CD4-positive, alpha-beta T cell treated with Interleukin-10 for 1 hour (primary cell): ENCODE results near the gene HLCS.
"Not testable (repeated sequence)": the region's sequence is repeated elsewhere in the genome, so short reads cannot be mapped to it uniquely, and the experiment has no call there.

Experiments
- DNase-seq: peaks from one replicate; pipeline ENCODE4 v3.0.0-alpha.2; 2020

Gene HLCS

DNA sequence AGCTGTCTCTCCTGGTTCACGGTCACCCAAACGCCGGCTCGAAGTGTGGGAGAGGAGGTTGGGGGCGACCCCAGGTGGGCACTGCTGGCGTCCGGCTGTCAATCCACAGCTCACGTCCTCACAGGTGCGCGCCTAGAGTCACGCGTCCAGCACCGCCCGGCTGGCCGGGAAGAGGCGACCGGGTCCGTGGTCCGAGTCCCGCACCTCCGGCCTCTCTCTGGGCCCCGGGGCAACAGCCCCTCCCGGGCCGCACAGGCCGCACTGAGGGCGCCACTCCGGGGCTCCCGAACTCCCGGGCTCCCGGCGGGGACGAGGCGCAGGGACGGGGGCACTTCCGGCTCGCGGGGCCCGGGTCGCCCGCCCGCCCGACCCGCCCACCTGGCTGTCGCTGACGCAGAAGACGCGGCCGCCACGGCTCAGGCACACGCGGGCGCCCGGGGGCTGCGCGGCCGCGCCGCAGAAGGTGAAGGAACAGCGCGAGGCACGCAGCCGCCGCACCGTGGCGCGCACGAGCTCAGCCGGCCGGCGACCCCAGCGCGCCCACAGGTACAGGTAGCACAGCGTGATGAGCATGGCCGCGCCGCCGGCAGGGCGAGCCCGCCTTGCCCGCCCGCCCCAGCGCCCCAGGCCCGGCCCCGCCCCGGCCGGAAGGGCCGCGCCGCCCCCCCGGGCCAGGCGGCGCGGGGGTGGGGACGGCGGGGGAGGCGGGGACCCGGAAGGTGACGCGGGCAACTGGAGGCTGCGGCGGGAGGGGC lies at the start of gene HLCS:
Gene HLCS (minus strand): TSS at position 604 of the 755 bp plus-strand sequence. CDS start 31 bp downstream, at position 573.
- DNase-seq, result peak; percentile 82

- peak; percentile 77 for DNase-seq
These were observed 43.4 kb upstream of the HLCS start for GRCh38 chr21:37009740-37010341.

DNA sequence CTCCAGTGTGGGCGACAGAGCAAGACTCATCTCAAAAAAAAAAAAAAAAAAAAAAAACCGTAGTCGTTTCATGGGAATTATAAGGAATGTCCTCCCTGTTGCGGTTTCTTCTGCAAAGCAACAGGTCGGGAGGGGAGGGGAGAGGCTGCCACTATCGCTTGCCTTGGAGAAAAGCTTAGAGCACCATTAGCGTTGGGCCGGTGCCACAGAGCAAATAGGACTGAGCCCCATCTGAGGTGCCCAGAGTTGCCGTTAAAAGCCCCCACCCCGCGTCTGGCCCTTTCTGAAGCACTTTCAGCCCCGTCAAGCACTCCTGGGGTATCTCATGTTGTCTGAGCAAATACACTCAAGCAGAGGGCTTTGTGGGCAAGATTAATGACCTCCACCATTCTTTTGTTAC lies 42.3 kb upstream of the HLCS start:
- no peak for DNase-seq

DNA sequence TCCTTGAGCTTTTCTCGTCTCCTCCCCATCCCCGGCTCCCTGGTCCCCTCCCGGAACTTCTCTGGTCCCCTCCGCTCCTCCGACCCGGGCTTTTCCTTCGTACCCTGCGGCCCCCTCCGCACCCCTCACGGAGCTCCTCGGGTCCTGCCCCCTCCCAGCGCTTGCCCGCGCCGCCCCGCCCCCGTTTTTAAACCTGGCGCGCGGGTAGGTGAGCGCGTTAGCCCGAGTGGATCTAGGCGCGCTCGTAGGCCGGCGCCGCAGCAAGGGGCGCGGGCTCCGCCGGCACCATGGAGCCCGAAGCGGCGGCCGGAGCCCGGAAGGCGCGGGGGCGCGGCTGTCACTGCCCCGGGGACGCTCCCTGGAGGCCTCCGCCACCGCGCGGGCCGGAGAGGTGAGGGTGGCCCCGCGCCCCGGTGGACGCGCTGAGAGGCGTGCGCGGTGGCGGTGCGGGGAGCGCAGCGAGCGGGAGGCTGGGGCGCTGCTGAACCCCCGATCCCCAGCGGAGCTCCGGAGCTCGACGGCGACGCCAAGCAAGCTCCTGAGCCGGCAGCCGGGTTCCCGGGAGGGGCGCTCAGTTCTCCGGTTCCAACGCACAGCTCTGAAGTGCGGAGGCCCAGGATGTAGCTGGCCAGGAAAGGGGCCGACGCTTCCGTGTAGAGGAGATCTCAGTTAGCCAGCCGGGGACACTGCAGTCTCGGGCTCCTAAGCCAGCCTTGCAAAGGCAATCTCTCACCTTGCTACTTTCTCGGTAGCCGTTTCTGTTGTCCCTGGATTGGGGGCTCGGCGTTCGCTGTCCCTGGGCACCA lies 40.2 kb upstream of the HLCS start, which contains the start of gene RIPPLY3:
Gene RIPPLY3 (plus strand): TSS at position 217 of the 806 bp plus-strand sequence. CDS start 71 bp downstream, at position 288.
- DNase-seq, result no peak

- DNase-seq, result no peak
These were observed 39.3 kb upstream of the HLCS start for GRCh38 chr21:37005548-37006485.

GRCh38 chr21:37003917-37004316 lies 37.4 kb upstream of the HLCS start:
- DNase-seq, result not testable (repeated sequence)

GRCh38 chr21:37002851-37003250 lies 36.4 kb upstream of the HLCS start:
- not testable (repeated sequence) for DNase-seq

GRCh38 chr21:37001441-37001840 lies 35.0 kb upstream of the HLCS start:
- DNase-seq, result no peak

DNA sequence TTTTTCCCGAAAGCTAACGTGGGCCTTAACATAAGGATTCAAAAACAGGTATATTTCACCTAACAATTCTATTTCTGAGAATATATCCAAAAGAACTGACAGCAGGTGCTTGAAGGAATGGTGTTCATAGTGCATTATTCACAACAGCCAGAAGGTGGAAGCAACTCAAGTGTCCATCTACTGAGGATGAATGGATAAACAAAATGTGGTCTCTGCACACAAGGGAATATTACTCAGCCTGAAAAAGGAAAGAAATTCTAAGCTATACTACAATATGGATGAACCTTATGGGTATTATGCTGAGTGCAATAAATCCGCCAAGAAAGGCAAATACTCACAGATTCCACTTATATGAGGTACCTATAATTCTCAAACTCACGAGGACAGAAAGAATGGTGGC lies 33.9 kb upstream of the HLCS start:
- DNase-seq, result no peak

- no peak for DNase-seq
These were observed 32.8 kb upstream of the HLCS start for GRCh38 chr21:36999131-36999898.

GRCh38 chr21:36995285-36995684 lies 28.8 kb upstream of the HLCS start:
- DNase-seq, result not testable (repeated sequence)

DNA sequence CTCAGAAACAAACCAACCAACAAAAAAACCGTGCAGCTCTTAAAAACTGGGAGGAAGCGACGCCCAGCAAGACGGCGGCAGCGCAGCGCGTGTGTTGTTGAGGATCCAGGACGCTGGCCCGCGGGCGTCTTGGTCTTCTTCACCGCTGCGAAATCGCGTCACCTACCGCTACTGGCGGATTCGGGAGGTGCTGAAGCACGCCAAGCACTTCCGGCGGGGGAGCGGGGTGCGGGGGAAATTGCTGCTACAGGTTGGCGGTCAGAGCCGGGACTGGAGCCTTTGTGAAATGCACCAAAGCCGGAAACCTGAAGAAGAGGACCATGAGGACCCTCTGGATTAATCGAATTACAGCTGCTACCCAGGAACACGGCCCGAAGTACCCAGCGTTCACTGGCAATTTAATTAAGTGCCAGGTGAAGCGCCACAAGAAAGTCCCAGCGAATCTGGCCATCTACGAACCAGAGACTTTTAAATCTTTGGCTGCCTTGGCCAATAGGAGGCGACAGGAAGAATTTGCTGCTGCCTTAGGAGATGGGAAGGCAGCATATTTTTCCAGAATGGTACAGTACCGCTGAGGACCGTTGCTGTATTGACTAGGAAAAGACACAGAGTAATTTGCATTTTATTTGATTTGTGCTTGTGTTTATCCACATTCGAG lies 28.2 kb upstream of the HLCS start:
- peak; percentile 39 for DNase-seq

- DNase-seq, result no peak
These were observed 26.2 kb upstream of the HLCS start for GRCh38 chr21:36992671-36993070.

DNA sequence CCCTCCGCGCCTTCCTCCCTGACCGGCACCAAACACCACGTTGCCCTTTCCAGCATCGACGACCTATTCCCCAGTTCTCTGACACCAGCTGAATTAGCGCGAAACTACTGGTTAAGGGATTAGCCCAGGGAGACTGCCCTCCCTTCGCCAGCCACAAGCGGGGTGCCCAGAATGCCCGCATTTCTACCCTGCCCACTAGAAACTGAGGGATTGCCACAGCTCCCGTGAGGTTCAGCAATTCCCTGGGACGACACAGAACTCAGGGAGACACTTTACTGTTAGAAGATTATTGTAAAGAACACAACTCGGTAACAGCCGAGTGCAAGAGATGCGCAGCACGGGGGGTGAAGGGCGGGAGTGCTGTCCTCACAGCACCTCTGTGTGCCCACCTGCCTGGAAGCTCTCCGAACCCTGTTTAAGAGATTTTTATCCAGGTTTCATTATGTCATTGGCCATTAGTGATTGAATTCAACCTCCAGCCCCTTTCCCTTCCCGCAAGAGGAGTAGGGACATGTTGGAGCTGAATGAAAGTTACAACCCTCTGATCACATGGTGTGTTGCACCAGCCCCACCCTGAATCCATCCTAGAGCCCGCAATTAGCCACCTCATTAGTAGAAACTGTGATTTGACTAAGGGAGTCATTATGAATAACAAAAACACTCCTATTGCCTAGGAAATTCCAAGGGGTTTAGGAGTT lies 24.2 kb upstream of the HLCS start:
- DNase-seq, result no peak

- peak; percentile 87 for DNase-seq
These were observed 23.4 kb upstream of the HLCS start for GRCh38 chr21:36989699-36990507.

GRCh38 chr21:36989199-36989698 lies 22.8 kb upstream of the HLCS start:
- DNase-seq, result not testable (repeated sequence)

GRCh38 chr21:36988536-36988935 lies 22.1 kb upstream of the HLCS start:
- no peak for DNase-seq

DNA sequence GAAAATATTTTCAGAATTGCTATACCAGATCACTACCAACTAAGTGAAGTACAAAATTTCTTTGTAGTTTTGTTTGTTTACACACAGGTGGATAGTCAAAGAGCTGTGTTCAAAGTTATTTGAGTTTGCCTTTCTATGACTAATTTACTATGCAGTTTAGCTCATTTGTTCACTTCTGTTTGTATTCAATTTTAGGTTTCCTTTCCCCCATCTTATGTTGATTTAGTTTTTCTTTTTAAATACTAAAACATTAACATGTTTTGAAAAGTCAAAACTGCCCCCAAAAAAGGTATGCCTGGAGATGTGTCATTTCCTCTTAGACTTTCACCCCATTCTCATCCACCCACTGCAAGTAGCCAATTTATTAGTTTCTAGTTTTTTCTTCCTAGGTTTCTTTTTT lies 21.4 kb upstream of the HLCS start:
- DNase-seq, result no peak
